ENCODE measurements around the gene ZP1. TPM values are rescaled to one million over a fixed set of nuclear protein-coding genes. Genes with fewer than 3 reads are reported as not detected.
"Not testable (repeated sequence)": the region's sequence is repeated elsewhere in the genome, so short reads cannot be mapped to it uniquely, and the experiment has no call there.

ZP1 gene
- under 1 TPM in 1 of 2 donors, not detected in 1; 0.35 TPM for total RNA-seq

- Histone ChIP-seq H3K9ac (ENCODE audit: low read depth in 2 of 2, low read length in 2 of 2) (no peak within 1 kb of the TSS), H3K4me3 (no peak within 1 kb of the TSS), H3K27ac (no peak within 1 kb of the TSS), H3K4me1 (no peaks in the 10 kb centered on the region), H3K27me3 (no peaks in the 10 kb centered on the region), H3K36me3 (no peaks in the 10 kb centered on the region), H3K9me3 (no peaks in the 10 kb centered on the region)
- no peak for DNase-seq
- TF ChIP-seq CTCF (IDR thresholded peaks at IDR 0.05): no peak
- intact Hi-C loops (cut with DNase I): no loop called here
Measured at GRCh38 chr11:60866911-60867870, at the start of gene ZP1. Gene ZP1 (plus strand): TSS chr11:60867542. CDS start chr11:60867562, 20 bp downstream.

GRCh38 chr11:60818057-60818456 is 49.3 kb upstream of the ZP1 start:
- Histone ChIP-seq H3K9ac (ENCODE audit: low read depth in 2 of 2, low read length in 2 of 2) (no peak overlapping the region), H3K4me3 (no peak overlapping the region), H3K4me1 (no peaks in the 10 kb centered on the region), H3K9me3 (no peaks in the 10 kb centered on the region), H3K27me3 (no peaks in the 10 kb centered on the region), H3K27ac (no peak overlapping the region), H3K36me3 (no peaks in the 10 kb centered on the region)
- intact Hi-C loops (cut with DNase I): no loop called here
- TF ChIP-seq CTCF (IDR thresholded peaks at IDR 0.05): no peak
- no peak for DNase-seq

GRCh38 chr11:60821827-60822599 is 45.3 kb upstream of the ZP1 start:
- H3K36me3 ChIP-seq: no peaks in the 10 kb centered on the region
- no peak for TF ChIP-seq CTCF (IDR thresholded peaks at IDR 0.05)
- H3K27ac ChIP-seq: no peak overlapping the region
- H3K9ac ChIP-seq (ENCODE audit: low read depth in 2 of 2, low read length in 2 of 2): no peak overlapping the region
- H3K27me3 ChIP-seq: no peaks in the 10 kb centered on the region
- no peak overlapping the region for H3K4me3 ChIP-seq
- no peaks in the 10 kb centered on the region for H3K4me1 ChIP-seq
- no peaks in the 10 kb centered on the region for H3K9me3 ChIP-seq
- intact Hi-C loops (cut with DNase I): no loop called here
- no peak for DNase-seq

- H3K27me3 ChIP-seq; H3K9ac ChIP-seq (ENCODE audit: low read depth in 2 of 2, low read length in 2 of 2); intact Hi-C loops (cut with DNase I); H3K27ac ChIP-seq; H3K9me3 ChIP-seq; DNase-seq; H3K36me3 ChIP-seq; H3K4me3 ChIP-seq; H3K4me1 ChIP-seq: not testable (repeated sequence)
Measured at GRCh38 chr11:60823745-60824306, 43.5 kb upstream of the ZP1 start.

- DNase-seq: no peak
- no peak overlapping the region for H3K27ac ChIP-seq
- intact Hi-C loops (cut with DNase I): no loop called here
Measured at GRCh38 chr11:60825118-60825517, 42.2 kb upstream of the ZP1 start.

More at GRCh38 chr11:60825118-60825517, 42.2 kb upstream of the ZP1 start:
- Histone ChIP-seq H3K9me3 (no peaks in the 10 kb centered on the region), H3K4me3 (no peak overlapping the region), H3K9ac (ENCODE audit: low read depth in 2 of 2, low read length in 2 of 2) (no peak overlapping the region), H3K4me1 (no peaks in the 10 kb centered on the region), H3K36me3 (no peaks in the 10 kb centered on the region), H3K27me3 (no peaks in the 10 kb centered on the region)
- no peak for TF ChIP-seq CTCF (IDR thresholded peaks at IDR 0.05)

All from colonic mucosa (tissue), 4 donors.